Neutrophil (primary cell): ENCODE measurements around the gene BIRC5.
A peak's percentile ranks its signal among the peaks of the same experiment; 100 is the strongest.
"Not testable (repeated sequence)": the region's sequence is repeated elsewhere in the genome, so short reads cannot be mapped to it uniquely, and the experiment has no call there.

Source experiments
- H3K27ac ChIP-seq: fragments of 200-600 bp; sonication (generic); 2 replicates; pipeline ENCODE4 v1.5.1; 2016; ENCODE audit warnings: mild to moderate bottlenecking, moderate library complexity
- H3K27me3 ChIP-seq: fragments of 200-600 bp; sonication (generic); 2 replicates; pipeline ENCODE4 v1.6.0; 2016; ENCODE audit warnings: mild to moderate bottlenecking
- H3K36me3 ChIP-seq: fragments of 200-600 bp; sonication (generic); 2 replicates; pipeline ENCODE4 v1.5.1; 2017
- H3K4me1 ChIP-seq, 2 experiments: fragments of 200-600 bp in 1 of 2; sonication (generic) in 1 of 2; 1 replicate in 1 of 2; 2 replicates in 1 of 2; pipeline versions ENCODE4 v1.5.1 to v1.6.1; 2013 to 2016; ENCODE audit warnings: low read depth in 1 of 2, low read length in 1 of 2, mild to moderate bottlenecking in 1 of 2, moderate library complexity in 1 of 2; ENCODE audit not compliant: control insufficient read depth in 1 of 2, insufficient read depth in 1 of 2
- H3K4me3 ChIP-seq, 2 experiments: fragments of 200-600 bp in 1 of 2; sonication (generic) in 1 of 2; 1 replicate in 1 of 2; 2 replicates in 1 of 2; pipeline ENCODE4 v1.5.1; 2013 to 2016; ENCODE audit warnings: low read depth in 1 of 2, low read length in 1 of 2, mild to moderate bottlenecking in 1 of 2, moderate library complexity in 1 of 2
- H3K9me3 ChIP-seq: fragments of 200-600 bp; sonication (generic); 2 replicates; pipeline ENCODE4 v1.5.1; 2016
- TF ChIP-seq, protein P1 (sequence below): fragments of 200-600 bp; sonication (generic); IDR thresholded peaks from 2 replicates; pipeline ENCODE4 v1.5.1; 2016; ENCODE audit warnings: antibody characterized with exemption

Gene BIRC5

DNA sequence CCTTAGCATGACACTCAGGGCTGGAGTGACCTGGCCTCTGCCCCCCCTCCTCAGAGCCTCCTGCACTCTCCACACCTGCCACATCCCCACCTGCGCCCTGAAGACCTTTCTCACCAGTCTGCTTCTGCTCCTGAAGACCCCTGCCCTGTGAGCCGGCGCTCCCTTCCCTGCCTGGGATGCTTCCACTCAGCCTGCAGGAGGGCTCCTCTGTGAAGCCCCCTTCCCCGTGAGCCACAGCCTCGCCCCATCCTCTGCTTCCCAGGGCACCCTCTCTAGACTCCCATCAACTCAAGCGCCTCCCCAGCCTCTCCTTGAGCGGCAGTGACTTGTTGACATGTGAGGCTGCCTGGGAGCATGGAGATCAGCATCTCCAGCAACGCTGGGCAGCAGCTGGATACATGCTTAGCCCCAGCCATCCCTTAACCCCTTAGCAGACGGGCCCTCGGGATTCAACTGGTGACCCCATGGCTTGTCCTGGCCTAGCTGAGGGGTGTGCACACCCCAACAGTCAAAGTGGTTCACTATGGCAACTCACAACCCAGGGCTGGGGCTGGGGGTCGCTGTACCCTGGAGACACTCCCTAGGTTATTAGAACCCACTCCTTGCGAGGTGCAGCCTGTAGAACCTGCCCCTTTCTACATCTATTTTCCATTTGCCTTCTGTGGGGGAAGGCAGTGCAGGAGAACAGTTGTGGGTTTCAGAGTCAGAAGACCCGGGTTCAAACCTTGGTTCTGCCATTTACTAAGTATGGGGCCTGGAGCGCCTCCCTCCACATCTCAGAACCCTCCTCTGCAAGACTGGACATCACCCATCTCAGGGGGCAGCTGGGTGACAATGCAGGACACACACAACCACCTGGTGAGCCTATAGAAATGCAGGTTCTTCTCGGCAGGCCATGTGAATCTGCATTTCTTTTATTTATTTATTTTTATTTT is 38.9 kb downstream of the BIRC5 start:
- no peaks in the 10 kb centered on the region for H3K9me3 ChIP-seq
- peaks cover 40 to 51% of the 10 kb centered on the region in 2 experiments for H3K4me1 ChIP-seq
- no peaks in the 10 kb centered on the region for H3K36me3 ChIP-seq
- H3K4me3 ChIP-seq: no peak overlapping the region
- H3K27me3 ChIP-seq: peaks cover 4% of the 10 kb centered on the region
- TF ChIP-seq, protein P1, sequence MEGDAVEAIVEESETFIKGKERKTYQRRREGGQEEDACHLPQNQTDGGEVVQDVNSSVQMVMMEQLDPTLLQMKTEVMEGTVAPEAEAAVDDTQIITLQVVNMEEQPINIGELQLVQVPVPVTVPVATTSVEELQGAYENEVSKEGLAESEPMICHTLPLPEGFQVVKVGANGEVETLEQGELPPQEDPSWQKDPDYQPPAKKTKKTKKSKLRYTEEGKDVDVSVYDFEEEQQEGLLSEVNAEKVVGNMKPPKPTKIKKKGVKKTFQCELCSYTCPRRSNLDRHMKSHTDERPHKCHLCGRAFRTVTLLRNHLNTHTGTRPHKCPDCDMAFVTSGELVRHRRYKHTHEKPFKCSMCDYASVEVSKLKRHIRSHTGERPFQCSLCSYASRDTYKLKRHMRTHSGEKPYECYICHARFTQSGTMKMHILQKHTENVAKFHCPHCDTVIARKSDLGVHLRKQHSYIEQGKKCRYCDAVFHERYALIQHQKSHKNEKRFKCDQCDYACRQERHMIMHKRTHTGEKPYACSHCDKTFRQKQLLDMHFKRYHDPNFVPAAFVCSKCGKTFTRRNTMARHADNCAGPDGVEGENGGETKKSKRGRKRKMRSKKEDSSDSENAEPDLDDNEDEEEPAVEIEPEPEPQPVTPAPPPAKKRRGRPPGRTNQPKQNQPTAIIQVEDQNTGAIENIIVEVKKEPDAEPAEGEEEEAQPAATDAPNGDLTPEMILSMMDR: no peak
- no peak overlapping the region for H3K27ac ChIP-seq

DNA sequence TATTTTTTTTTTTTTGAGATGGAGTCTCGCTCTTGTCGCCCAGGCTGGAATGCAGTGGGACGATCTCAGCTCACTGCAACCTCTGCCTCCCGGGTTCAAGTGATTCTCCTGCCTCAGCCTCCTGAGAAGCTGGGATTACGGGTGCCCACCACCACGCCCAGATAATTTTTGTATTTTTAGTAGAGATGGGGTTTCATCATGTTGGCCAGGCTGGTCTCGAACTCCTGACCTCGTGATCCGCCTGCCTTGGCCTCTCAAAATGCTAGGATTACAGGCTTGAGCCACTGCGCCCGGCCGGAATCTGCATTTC is 39.5 kb downstream of the BIRC5 start:
- not testable (repeated sequence) for H3K27ac ChIP-seq, H3K27me3 ChIP-seq, H3K36me3 ChIP-seq, H3K9me3 ChIP-seq
- Histone ChIP-seq H3K4me3 (peak overlapping the region; percentile 65 to 100), H3K4me1 (peaks cover 46 to 58% of the 10 kb centered on the region in 2 experiments)

DNA sequence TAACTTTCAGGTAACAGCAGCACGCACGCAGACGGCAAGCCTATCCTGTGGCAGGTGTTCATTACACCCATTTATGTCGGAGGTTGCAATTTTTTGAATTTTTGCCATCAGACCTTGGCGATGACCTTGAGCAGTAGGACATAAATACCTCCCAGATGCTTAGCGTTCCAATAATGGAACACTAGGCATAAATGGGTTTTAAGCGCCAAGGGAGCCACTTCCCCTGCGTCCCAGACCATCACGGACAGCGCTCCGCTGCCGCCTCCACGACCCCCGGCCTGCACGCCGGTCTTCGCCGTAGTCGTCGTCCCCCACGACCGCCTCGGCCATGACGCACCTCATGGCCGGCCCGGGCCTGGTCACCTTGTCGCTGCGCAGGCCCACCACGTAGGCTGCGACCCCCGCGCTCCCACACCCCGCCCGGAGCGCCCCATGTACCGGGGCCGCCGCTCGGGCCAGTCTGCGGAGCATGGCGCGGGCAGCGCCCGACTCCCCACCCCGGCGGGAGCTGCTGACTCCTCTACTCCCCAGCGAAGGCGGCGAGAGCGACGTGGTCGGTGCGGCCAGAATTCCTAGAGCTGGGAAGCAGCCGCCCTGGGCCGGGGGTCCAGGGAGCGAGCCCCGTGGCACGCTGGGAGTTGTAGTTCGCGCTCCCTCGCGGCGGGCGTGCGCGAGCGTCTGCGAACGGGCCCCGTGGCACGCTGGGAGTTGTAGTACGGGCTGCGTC is 40.1 kb downstream of the BIRC5 start:
- H3K9me3 ChIP-seq: no peaks in the 10 kb centered on the region
- no peaks in the 10 kb centered on the region for H3K36me3 ChIP-seq
- H3K27ac ChIP-seq: peak overlapping the region; percentile 38
- peak overlapping the region; percentile 65 to 100 for H3K4me3 ChIP-seq
- peaks cover 51 to 62% of the 10 kb centered on the region in 2 experiments for H3K4me1 ChIP-seq
- TF ChIP-seq, protein P1: peak; percentile 27
- peaks cover 4% of the 10 kb centered on the region for H3K27me3 ChIP-seq

DNA sequence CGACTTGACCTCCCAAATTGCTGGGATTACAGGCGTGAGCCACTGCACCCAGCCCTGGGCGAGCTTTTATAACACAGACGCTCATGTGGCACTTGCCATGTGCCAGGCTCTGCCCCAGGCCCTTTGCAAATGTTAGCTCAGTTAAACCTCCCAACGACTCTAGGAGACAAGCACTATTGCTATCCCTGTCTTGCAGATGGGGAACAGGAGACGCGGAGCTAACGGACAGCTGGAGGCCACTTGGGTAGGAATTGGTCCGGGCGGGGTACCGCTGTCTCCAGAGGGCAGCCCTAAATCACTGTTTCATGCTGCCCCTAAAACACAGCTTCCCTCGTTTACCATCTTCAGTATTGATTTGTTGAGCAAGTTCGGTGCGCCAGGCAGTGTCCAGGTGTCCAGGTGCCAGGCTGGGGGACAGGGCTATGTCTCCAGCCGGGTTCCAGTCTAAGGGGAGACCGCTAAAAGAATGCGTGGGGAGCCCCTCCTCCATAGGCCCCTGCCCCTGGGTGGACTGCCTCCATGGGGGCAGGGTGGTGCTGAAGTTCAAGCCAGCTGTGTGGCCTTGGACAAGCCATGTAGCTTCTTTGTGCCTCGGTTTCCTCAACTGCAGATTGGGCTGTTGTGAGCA is 41.1 kb downstream of the BIRC5 start:
- Histone ChIP-seq H3K4me3 (no peak overlapping the region), H3K27me3 (peaks cover 4% of the 10 kb centered on the region), H3K9me3 (no peaks in the 10 kb centered on the region), H3K4me1 (peaks cover 53 to 72% of the 10 kb centered on the region in 2 experiments), H3K27ac (no peak overlapping the region), H3K36me3 (no peaks in the 10 kb centered on the region)
- TF ChIP-seq, protein P1: no peak

DNA sequence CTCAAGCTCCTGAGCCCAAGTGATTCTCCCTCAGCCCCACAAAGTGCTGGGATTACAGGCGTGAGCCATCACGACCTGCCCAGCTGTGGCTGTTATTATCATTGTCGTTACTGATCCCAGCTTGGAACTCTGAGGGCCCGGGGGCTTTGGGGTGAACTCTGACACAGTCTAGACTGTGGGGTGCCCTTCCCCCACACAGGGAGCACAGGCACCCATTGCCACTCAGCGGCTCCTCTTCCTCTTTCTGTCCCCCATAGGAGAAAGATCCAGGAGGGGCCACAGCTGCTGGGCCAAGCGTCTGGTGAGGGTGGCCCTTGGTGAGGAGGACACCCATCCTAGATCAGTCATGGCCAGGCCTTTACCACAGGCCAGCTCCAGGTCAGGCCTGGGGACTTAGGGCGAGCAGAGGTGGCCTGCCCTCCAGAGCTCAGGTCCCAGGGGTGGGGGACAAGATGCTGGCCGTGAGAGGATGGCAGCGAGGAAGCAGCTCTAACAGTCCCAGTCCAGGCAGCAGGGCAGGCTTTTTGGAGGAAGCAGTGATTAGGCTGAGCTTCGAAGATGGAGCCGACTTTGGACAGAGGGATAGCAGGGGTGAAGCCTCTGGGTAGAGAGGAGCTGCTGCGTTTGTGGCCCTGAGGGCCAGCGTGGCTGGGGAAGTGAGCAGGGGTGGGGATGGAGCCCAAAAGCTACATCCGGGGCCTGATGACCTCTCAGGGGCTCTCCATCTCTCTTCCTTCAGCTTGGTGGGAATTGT is 42.1 kb downstream of the BIRC5 start:
- H3K4me3 ChIP-seq: peak overlapping the region in 1 of 2 experiments; percentile 20
- H3K9me3 ChIP-seq: no peaks in the 10 kb centered on the region
- H3K27me3 ChIP-seq: peaks cover 4% of the 10 kb centered on the region
- H3K4me1 ChIP-seq: peaks cover 47 to 80% of the 10 kb centered on the region in 2 experiments
- TF ChIP-seq, protein P1: no peak
- no peaks in the 10 kb centered on the region for H3K36me3 ChIP-seq
- no peak overlapping the region for H3K27ac ChIP-seq
